Type B pancreatic cell (in vitro differentiated cells): ENCODE measurements around the gene PHF12. TPM values are rescaled to one million over a fixed set of nuclear protein-coding genes. Genes with fewer than 3 reads are reported as not detected.
"Not testable (repeated sequence)": the region's sequence is repeated elsewhere in the genome, so short reads cannot be mapped to it uniquely, and the experiment has no call there.

ENCODE experiments used
- DNase-seq: peaks from one replicate; pipeline ENCODE4 v3.0.0; 2021; ENCODE audit warnings: mixed read lengths; ENCODE audit not compliant: unreplicated experiment; ENCODE audit errors: extremely low spot score
- H3K27ac Mint-ChIP-seq: 2 replicates; pipeline ENCODE4 v1.8.0; 2021; ENCODE audit warnings: mild to moderate bottlenecking, mixed read lengths
- H3K27me3 Mint-ChIP-seq: 2 replicates; pipeline ENCODE4 v1.8.0; 2021; ENCODE audit warnings: mixed read lengths
- H3K36me3 Mint-ChIP-seq: 2 replicates; pipeline ENCODE4 v1.8.0; 2021; ENCODE audit warnings: mixed read lengths
- H3K4me1 Mint-ChIP-seq: one replicate; pipeline ENCODE4 v1.8.0; 2021; ENCODE audit warnings: mixed read lengths; ENCODE audit not compliant: unreplicated experiment
- H3K4me3 Mint-ChIP-seq: 2 replicates; pipeline ENCODE4 v1.8.0; 2021; ENCODE audit warnings: mild to moderate bottlenecking, mixed read lengths
- H3K9me3 Mint-ChIP-seq: 2 replicates; pipeline ENCODE4 v1.8.0; 2021; ENCODE audit warnings: mixed read lengths
- CTCF ChIP-seq: fragments of 200-600 bp; sonication (generic); conservative IDR thresholded peaks from 2 replicates; pipeline ENCODE4 v1.5.0; 2021; ENCODE audit warnings: antibody characterized with exemption, mild to moderate bottlenecking
- total RNA-seq: library from RNA; stranded (reverse); gene quantifications from 2 replicates; pipeline ENCODE4 v1.2.1, GENCODE V29; 2021; ENCODE audit warnings: low replicate concordance

The PHF12 gene
- total RNA-seq, 1 donor from 2014 or later, result 58.0 TPM

DNA sequence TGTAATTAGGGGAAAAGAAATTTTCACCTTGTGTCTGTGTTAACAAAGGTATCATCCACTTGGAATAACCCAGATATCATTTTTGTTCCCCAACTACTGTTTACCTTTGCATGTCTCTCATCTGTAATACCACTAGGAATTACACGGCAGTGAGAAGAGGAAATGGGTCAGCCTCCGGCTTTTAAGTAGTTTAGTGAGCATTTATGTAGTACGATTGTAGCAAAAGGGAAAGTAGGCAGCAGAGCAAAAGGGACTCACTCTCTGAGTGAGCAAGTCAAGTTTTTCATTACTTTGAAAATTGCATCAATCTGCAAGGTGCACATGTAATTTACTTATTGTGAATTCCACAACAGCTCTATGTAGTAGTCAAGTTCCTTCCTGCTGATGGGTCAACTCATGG lies 11.2 kb downstream of the PHF12 start:
- H3K4me3 Mint-ChIP-seq, result no peak overlapping the region
- DNase-seq, result no peak
- H3K27ac Mint-ChIP-seq, result no peak overlapping the region
- H3K9me3 Mint-ChIP-seq, result no peaks in the 10 kb centered on the region
- H3K27me3 Mint-ChIP-seq, result no peaks in the 10 kb centered on the region
- peaks cover 5% of the 10 kb centered on the region for H3K36me3 Mint-ChIP-seq
- H3K4me1 Mint-ChIP-seq, result peaks cover 39% of the 10 kb centered on the region
- no peak for TF ChIP-seq CTCF

DNA sequence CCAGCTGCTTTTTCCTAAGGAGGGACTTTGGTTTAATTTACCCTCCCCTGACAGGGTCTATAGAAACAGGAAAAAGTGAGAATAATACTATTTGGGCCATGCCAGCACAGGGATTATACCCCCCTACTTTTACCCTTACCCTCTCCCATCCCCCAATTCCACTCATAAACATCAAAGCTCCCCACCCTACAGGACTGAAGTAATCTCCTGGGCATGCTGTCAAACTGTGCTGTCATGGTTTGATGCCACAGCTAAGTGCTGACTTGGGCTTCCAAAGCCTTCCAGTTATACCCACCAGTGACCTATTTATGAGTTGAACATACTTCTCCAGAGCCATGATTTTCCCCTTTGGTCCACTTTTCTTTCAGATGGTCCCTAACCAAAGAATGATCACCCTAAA lies 12.8 kb downstream of the PHF12 start:
- H3K36me3 Mint-ChIP-seq, result peaks cover 8% of the 10 kb centered on the region
- no peak overlapping the region for H3K27ac Mint-ChIP-seq
- no peaks in the 10 kb centered on the region for H3K9me3 Mint-ChIP-seq
- DNase-seq, result no peak
- H3K27me3 Mint-ChIP-seq, result no peaks in the 10 kb centered on the region
- no peak for TF ChIP-seq CTCF
- H3K4me1 Mint-ChIP-seq, result peaks cover 39% of the 10 kb centered on the region
- no peak overlapping the region for H3K4me3 Mint-ChIP-seq

- TF ChIP-seq CTCF, result no peak
- H3K27me3 Mint-ChIP-seq, result no peaks in the 10 kb centered on the region
- H3K4me1 Mint-ChIP-seq, result peaks cover 45% of the 10 kb centered on the region
- H3K9me3 Mint-ChIP-seq, result no peaks in the 10 kb centered on the region
- peaks cover 8% of the 10 kb centered on the region for H3K36me3 Mint-ChIP-seq
- H3K27ac Mint-ChIP-seq, result no peak overlapping the region
- H3K4me3 Mint-ChIP-seq, result no peak overlapping the region
- DNase-seq, result no peak
Observed at GRCh38 chr17:28937044-28937729, 14.1 kb downstream of the PHF12 start.

DNA sequence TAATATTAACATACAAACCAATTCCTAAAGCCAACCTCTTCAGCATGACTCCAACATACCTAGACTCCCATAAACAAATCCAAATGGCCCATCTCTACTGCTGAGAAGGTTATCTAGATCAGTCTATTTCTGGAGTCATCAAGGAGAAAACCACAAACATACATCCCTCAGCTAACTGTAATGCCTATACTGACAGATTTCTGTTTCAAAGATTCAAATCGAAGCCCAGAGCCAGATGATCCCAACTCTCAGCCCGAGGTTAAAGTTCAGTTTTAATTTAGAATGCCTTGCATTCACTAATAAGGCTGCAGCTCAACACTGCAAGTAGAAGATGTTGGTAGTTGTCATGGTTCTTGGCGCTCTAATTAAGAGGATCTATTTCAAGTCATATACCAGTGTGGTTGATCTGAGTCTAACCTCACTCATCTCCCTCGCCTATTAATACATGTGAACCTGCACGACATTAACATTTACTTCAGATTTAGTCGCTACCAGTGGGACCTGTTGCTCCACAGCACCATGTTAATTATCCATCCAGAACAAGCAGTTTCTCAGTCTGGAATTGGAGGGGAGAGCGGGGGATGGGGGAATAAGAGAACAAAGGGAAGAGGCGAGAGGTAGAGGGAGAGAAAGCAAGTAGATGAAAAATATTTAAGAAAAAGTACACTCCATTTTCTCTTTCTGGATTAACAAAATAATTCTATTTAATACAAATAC lies 15.4 kb downstream of the PHF12 start:
- H3K4me1 Mint-ChIP-seq, result peaks cover 45% of the 10 kb centered on the region
- DNase-seq, result no peak
- H3K9me3 Mint-ChIP-seq, result no peaks in the 10 kb centered on the region
- no peaks in the 10 kb centered on the region for H3K27me3 Mint-ChIP-seq
- peak overlapping the region; percentile 54 for H3K27ac Mint-ChIP-seq
- no peak overlapping the region for H3K4me3 Mint-ChIP-seq
- no peak for TF ChIP-seq CTCF
- peaks cover 8% of the 10 kb centered on the region for H3K36me3 Mint-ChIP-seq

DNA sequence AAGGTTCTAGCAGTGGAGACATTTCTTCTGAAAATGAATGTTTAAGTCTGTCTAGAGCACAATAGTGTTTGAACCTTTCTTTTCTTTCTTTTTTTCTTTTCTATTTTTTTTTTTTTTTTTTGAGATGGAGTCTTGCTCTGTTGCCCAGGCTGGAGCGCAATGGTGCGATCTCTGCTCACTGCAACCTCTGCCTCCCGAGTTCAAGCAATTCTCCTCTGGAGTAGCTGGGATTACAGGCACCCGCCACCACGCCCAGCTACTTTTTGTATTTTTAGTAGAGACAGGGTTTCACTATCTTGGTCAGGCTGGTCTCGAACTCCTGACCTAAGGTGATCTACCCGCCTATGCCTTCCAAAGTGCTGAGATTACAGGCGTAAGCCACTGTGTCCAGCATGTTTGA lies 16.8 kb downstream of the PHF12 start:
- Mint-ChIP-seq H3K36me3 (peaks cover 11% of the 10 kb centered on the region), H3K4me1 (peaks cover 40% of the 10 kb centered on the region)
- not testable (repeated sequence) for DNase-seq, H3K4me3 Mint-ChIP-seq, H3K27me3 Mint-ChIP-seq, H3K9me3 Mint-ChIP-seq, H3K27ac Mint-ChIP-seq

DNA sequence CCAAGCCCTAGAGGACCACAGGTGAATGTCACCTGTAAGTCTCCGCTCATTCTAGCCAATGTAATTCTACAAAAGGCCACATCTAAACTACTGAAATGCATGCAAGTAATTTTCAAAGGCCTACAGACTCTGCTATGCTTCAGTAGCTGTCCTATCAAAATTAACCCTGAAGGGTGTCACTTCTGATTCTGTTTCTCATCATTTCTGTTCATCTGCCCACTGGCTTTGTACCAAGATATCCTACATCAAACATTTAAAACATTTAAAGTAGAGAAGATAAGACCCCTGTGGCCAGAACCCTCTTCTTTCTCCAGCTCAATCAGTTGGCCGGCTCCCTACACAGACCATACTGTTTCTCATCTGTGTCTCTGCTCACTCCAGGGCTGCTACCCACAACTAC lies 21.5 kb downstream of the PHF12 start:
- Mint-ChIP-seq H3K9me3 (no peaks in the 10 kb centered on the region), H3K4me1 (peaks cover 18% of the 10 kb centered on the region), H3K27ac (no peak overlapping the region), H3K36me3 (peaks cover 26% of the 10 kb centered on the region), H3K27me3 (no peaks in the 10 kb centered on the region), H3K4me3 (no peak overlapping the region)
- no peak for TF ChIP-seq CTCF
- DNase-seq, result no peak
